ENCODE measurements around the gene BBLN.
A peak's percentile ranks its signal among the peaks of the same experiment; 100 is the strongest.
"Not testable (repeated sequence)": the region's sequence is repeated elsewhere in the genome, so short reads cannot be mapped to it uniquely, and the experiment has no call there.

The BBLN gene

DNA sequence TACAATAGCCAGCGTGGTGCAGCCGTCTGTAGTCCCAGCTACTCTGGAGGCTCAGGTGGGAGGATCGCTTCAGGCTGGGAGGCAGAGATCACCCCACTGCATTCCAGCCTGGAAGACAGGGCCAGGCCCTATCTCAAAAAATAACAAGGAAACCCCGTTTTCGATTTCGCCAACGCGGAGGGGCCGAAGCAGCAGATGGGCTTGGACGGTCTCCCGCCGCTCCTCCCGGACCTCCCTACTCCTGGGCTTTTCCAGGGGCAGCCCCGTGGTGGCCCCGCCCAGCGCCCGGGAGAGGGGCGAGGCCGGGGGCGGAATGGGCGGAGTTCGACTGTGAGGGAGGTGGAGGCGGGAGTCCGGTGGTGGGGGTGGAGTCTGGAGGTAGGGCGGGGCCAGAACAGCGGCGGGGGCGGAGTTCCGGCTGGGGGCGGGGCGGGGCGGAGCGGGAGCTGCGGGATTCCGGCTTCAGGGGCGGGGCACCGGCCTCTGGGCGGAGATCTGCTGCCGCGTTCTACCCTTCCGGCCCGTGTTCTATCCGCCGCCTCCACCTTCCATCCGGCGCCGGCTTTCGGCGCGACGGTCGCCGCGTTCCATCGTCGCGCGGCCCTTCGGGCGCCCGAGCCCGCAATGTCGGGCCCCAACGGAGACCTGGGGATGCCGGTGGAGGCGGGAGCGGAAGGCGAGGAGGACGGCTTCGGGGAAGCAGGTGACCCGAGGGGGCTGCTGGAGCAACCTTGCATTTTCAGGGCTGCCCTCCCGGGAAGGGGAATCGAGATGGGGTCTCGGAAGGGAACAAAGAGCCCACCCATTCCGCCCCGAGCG is at the start of gene BBLN:
Gene BBLN, plus strand, starts transcription at position 482 of the 819 bp plus-strand sequence. Its CDS starts 143 bp downstream, at position 625.
- FAIRE-seq: no peak

DNA sequence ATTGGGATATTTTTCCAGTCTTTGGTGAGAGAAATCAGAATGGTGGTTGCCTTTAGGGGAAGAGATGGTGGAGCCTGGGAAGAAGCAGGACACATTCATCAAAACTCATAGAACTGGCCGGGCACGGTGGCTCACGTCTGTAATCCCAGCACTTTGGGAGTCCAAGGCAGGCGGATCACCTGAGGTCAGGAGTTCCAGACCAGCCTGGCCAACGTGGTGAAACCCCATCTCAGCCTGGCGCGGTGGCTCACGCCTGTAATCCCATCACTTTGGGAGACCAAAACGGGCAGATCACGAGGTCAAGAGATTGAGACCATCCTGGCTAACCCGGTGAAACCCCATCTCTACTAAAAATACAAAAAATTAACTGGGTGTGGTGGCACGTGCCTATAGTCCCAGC is 48.3 kb upstream of the BBLN start:
- FAIRE-seq: not testable (repeated sequence)

DNA sequence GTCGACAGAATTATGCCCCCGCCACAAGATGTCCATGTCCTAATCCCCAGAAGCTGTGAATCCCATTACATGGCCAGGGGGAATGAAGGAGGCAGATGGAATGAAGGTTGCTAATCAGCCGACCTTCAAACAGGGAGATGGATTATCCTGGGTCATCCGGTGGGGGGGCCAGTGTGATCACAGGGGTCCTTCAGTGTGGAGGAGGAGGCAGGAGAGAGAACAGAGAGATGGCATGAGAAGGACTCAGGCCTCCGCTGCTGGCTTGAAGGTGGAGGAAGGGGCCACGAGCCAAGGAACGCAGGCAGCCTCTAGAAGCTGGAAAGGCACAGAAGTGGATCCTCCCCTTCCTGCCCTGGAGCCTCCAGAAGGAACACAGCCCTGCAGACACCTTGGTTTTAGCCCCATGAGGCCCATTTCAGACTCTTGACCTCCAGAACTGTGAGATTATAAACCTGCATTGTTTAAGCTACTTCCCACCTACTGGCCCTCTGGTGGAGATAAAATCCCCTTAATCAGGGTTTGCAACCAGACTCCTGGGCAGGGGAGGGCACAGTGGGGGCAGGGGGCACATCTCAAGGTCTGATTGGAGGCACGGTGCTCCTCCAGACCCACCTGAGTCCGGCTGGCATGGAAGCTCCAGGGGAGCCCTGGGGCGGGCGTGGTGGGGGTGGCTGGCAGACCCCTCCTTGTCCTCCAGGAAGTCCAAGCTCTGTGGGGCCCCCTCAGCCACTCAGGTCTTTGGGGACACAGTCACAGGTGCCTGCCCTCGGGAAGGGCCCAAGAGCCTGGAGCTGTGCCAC is 46.3 kb upstream of the BBLN start:
- no peak for FAIRE-seq

GRCh38 chr9:128114326-128115186 is 45.5 kb upstream of the BBLN start:
- no peak for FAIRE-seq

DNA sequence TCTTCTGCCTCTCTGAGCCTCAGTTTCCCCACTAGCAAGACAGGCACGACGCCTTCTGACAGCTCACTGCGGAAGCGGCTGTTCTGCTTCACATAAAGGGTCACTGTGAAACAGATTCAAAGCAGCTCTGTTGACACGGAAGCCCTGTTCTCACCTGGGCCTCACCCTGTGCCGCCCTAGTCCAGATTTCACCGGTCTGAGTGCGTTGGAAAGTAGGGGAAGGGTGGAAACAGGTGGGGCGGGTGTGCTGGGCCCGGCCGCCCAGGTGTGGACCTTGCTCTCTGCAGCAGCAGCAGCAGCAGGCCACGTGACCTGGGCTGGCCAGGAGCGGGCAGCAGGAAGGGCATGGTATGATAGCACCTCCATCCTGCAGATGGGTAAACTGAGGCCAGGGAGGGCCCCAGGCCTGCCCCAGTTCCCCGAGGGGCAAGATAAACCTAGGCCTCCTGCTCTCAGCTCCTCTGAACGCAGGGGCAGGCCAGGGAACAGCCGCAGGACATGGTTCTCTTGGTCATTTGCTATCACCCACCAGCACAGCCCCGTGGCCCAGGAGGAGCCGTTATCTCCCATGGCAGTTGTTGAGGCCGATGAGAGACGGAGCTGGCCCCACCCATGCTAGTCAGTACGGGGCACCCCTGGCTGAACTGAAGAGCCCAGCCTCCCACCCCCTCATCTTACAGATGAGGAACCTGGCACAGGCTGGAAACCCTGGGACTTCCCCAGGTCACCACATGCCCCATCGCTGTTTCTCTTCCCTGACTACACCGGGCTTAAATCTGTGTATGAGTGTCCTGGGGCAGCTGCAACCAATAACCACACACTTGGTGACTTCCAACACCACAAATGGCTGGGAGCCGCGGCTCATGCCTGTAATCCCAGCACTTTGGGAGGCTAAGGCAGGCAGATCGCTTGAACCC is 44.6 kb upstream of the BBLN start:
- no peak for FAIRE-seq

GRCh38 chr9:128116104-128117083 is 43.7 kb upstream of the BBLN start:
- FAIRE-seq: no peak

DNA sequence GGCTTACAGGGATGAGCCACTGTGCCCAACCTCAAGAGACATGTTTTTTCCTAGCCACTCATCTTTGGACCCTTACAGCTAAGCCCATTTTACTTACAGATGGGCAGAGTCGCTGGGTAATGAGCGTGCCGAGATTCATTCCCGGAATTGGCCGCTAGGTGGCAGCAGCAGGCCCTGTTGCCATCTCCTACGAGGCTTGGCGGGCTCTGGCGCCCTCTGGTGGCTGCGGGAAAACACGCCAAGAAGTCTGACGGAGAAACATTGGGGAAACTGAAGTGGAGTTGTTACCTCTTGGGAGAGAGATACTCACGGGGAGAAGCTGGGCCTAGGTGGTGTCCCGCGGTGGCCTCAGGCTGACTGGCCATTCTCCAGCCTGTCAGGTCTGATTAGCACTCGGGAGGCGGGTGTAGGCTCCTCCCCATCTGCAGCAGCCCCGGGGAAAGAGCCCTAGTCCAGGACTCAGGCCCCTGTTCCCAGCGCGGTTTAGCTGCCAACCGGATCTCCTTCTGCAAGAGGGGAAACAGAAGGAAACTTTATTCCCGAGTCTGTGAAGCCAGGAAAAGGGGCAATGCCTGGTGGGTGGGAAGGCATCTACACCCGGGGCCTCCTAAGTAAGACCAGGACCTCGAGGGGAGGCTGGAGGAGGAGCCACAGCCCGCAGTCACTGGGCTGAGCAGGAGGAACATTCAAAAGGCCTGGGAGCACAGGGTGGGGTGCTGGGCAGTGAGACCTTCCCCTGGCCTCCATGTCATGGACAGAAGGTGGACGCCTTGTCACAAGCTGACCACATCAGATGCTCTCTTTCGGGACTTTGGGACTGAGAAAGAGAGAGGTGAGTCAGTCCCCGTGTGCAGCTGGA is 42.2 kb upstream of the BBLN start:
- FAIRE-seq: peak; percentile 96

GRCh38 chr9:128118472-128118857 is 41.6 kb upstream of the BBLN start:
- no peak for FAIRE-seq

DNA sequence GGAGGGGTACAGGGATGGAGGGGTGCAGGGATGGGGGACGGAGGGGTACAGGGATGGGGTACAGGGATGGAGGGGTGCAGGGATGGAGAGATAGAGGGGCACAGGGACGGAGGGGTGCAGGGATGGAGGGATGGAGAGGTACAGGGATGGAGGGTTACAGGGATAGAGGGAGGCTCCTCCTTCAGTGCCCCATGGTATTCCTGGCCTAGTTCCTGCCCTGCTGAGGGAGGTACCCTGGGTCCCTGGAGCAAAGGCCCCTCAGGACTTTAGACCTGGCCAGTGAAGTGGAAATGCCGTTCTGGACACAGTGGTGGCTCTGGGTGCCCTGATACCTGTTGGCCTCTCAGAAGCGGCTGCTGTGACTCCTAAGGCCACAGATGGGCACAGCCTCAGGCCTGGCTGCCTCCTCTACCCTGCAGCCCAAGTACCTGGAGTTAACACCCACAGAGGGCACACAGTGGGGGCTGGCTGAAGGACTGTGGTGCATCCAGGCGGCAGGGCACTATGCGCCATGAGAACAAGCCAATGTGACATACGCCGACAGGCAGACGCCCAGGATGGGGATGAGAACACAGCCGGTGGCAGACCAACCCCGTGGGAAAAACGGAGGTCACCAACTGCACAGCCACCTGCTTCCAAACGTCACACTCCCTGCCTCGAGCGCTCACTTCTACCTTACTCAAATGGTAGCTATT is 40.9 kb upstream of the BBLN start:
- FAIRE-seq: no peak

- no peak for FAIRE-seq
Observed at GRCh38 chr9:128120061-128120740, 39.9 kb upstream of the BBLN start.

DNA sequence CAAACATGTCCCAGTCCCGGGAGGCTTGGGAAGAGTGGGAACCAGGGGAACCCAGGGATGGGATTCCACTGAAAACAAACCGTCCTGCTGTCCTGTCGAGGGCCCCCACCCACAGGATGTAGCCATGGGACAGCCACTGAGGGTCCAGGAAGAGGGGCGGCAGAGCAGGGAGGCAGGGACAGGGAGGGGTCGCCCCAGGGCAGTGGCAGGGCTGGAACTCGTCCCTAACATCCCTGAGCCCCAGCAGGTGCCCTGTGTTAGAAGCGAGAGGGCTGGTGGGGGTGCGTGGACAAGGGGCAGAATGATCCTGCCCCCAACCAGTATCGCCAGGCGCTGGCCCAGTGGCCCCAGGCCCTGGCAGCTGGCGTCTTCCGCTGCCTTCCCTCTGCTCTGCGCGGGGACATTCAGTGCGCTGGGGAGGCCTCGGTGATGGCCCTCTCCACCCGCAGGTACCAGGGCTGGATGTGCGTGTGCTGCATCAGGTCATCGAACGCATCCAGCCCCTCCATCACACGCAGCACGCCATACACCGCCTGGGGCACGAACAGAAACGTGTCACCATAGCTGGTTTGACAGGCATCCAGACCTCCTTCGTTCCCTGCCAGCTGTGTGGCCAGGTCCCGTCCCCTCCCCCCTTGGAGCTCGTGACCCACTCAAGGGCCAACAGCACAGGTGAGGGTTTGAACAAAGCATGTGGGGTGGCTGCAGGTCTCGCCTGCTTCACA is 39.2 kb upstream of the BBLN start:
- no peak for FAIRE-seq

GRCh38 chr9:128121466-128121810 is 38.6 kb upstream of the BBLN start:
- FAIRE-seq: no peak

GRCh38 chr9:128121924-128122808 is 37.9 kb upstream of the BBLN start:
- no peak for FAIRE-seq

DNA sequence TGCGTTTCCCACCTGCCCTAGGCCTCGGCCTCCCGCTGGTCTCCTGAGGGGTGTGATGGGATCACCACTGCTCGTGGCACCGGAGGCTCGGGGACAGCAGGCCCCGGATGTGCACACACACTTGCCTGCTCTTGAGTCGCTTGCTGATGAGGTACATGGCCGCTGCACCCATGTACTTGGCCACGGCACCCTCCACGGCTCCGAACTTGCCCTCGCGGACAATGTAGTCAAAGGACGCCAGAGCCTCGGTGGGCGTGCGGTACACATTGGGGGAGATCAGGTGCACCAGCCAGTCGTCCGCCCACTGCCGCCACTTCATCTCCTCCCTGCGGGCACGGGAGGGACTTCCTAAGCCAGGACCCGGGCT is 37.3 kb upstream of the BBLN start:
- FAIRE-seq: no peak

DNA sequence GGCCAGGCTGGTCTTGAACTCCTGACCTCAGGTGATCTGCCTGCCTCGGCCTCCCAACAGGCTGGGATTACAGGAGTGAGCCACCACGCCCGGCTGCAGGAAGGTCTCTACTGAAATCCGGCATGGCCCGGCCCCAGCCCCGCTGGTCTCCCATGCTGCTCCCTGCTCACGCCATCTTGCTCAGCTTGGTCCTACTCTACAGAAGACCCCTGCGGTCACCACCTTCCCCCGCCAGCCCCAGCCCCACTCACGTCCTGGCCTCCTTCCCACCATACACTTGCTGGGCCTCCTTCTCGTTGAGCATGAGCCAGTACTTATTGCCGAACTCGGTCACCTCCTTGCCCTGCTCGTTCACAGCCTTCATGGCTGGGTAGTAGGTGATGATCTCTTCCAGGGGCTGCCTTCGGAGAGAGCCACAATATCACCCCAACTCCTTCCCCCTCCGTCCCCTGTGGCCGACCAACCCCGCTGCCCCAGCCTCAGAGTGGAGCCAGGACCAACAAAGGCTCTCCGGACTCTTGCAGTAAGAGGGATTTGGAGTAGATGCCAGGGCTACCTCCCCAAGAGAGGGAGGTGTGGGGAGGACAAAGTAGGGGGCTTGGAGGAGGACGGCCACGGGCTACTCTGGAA is 36.5 kb upstream of the BBLN start:
- FAIRE-seq: no peak

DNA sequence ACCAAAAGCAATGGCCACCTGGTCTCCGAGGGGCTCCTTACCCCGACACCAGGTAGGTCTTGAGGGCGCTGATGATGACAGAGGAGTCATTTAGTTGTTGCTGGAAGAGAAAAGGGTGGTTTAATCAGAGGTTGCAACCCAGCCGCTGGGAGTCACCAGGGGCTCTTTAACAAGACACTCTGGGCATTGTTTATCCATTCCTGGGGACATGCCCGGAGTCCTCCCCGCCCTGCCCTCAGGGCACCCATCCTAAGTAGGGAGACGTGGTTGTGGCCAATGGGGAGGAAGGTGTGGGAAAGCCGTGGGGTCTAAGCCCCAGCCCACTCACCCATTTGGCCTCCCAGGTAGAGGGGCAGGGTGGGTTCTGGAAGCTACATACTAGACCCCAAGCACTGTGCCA is 35.6 kb upstream of the BBLN start:
- no peak for FAIRE-seq
